Measurements from ENCODE around the gene RPL3. TPM values are rescaled to one million over a fixed set of nuclear protein-coding genes. Genes with fewer than 3 reads are reported as not detected.

Gene RPL3
- total and polyA plus RNA-seq, 2 donors from 2014 or later: 1,862 to 2,443 TPM

GRCh38 chr22:39290724-39291161, 28.7 kb downstream of the RPL3 start:
- Histone ChIP-seq H3K27ac (ENCODE audit: low read depth in 2 of 2, low read length in 2 of 2) (peak overlapping the region; percentile 74 to 95), H3K4me3 (ENCODE audit: low read length in 3 of 3) (no peak overlapping the region), H3K4me1 (ENCODE audit: control insufficient read depth in 2 of 3, insufficient read depth in 2 of 3, low read depth in 1 of 3, low read length in 3 of 3) (peaks cover 4 to 49% (median 40%) of the 10 kb centered on the region in 3 donors), H3K27me3 (ENCODE audit: control insufficient read depth, insufficient read depth, low read length) (no peaks in the 10 kb centered on the region), H3K9ac (ENCODE audit: low read length in 3 of 3) (peak overlapping the region in 1 of 3 donors; percentile 0), H3K36me3 (ENCODE audit: control insufficient read depth in 2 of 3, insufficient read depth in 3 of 3, low read length in 3 of 3) (no peaks in the 10 kb centered on the region), H3K9me3 (ENCODE audit: control insufficient read depth in 2 of 3, insufficient read depth in 1 of 3, low read length in 3 of 3) (no peaks in the 10 kb centered on the region)
- TF ChIP-seq CTCF (IDR thresholded peaks at IDR 0.05; ENCODE audit: borderline replicate concordance, extremely low read depth, insufficient read depth): no peak
- DNase-seq (peak in 3 of 5 donors; percentile 67 to 94 (median 71)), FAIRE-seq (no peak)
- intact Hi-C loops (cut with DNase I): no loop called here

GRCh38 chr22:39289975-39290720, 29.3 kb downstream of the RPL3 start:
- DNase-seq (no peak), FAIRE-seq (no peak)
- no peak for TF ChIP-seq CTCF (IDR thresholded peaks at IDR 0.05; ENCODE audit: borderline replicate concordance, extremely low read depth, insufficient read depth)

GRCh38 chr22:39289533-39289932, 29.9 kb downstream of the RPL3 start:
- FAIRE-seq: no peak
- peak overlapping the region in 1 of 3 donors; percentile 44 for H3K9ac ChIP-seq (ENCODE audit: low read length in 3 of 3)
- H3K4me3 ChIP-seq (ENCODE audit: low read length in 3 of 3): peak overlapping the region in 1 of 3 donors; percentile 25
- intact Hi-C loops (cut with DNase I): no loop called here
- no peak for TF ChIP-seq CTCF (IDR thresholded peaks at IDR 0.05; ENCODE audit: borderline replicate concordance, extremely low read depth, insufficient read depth)
- peaks cover 0 to 6% (median 0%) of the 10 kb centered on the region in 3 donors for H3K9me3 ChIP-seq (ENCODE audit: control insufficient read depth in 2 of 3, insufficient read depth in 1 of 3, low read length in 3 of 3)
- DNase-seq: peak in 3 of 5 donors; percentile 71 to 88 (median 85)
- H3K36me3 ChIP-seq (ENCODE audit: control insufficient read depth in 2 of 3, insufficient read depth in 3 of 3, low read length in 3 of 3): no peaks in the 10 kb centered on the region
- H3K27me3 ChIP-seq (ENCODE audit: control insufficient read depth, insufficient read depth, low read length): no peaks in the 10 kb centered on the region
- peaks cover 4 to 49% (median 40%) of the 10 kb centered on the region in 3 donors for H3K4me1 ChIP-seq (ENCODE audit: control insufficient read depth in 2 of 3, insufficient read depth in 2 of 3, low read depth in 1 of 3, low read length in 3 of 3)
- H3K27ac ChIP-seq (ENCODE audit: low read depth in 2 of 2, low read length in 2 of 2): peak overlapping the region; percentile 74 to 95

More at GRCh38 chr22:39289975-39290720, 29.3 kb downstream of the RPL3 start:
- Histone ChIP-seq H3K9ac (ENCODE audit: low read length in 3 of 3) (peak overlapping the region in 1 of 3 donors; percentile 44), H3K4me1 (ENCODE audit: control insufficient read depth in 2 of 3, insufficient read depth in 2 of 3, low read depth in 1 of 3, low read length in 3 of 3) (peaks cover 4 to 49% (median 40%) of the 10 kb centered on the region in 3 donors), H3K27ac (ENCODE audit: low read depth in 2 of 2, low read length in 2 of 2) (peak overlapping the region; percentile 74 to 95), H3K36me3 (ENCODE audit: control insufficient read depth in 2 of 3, insufficient read depth in 3 of 3, low read length in 3 of 3) (no peaks in the 10 kb centered on the region), H3K27me3 (ENCODE audit: control insufficient read depth, insufficient read depth, low read length) (no peaks in the 10 kb centered on the region), H3K9me3 (ENCODE audit: control insufficient read depth in 2 of 3, insufficient read depth in 1 of 3, low read length in 3 of 3) (peaks cover 0 to under 1% (median 0%) of the 10 kb centered on the region in 3 donors), H3K4me3 (ENCODE audit: low read length in 3 of 3) (peak overlapping the region in 1 of 3 donors; percentile 11)
- intact Hi-C loops (cut with DNase I): no loop called here

All from kidney (tissue), 14 donors.